GM18870 (cell line): ENCODE data around the gene SUMO3.

Experiments used
- ATAC-seq: cut with Tn5 transposase; IDR thresholded peaks from one replicate; pipeline ENCODE4 v1.9.1; 2021; ENCODE audit warnings: moderate library complexity; ENCODE audit not compliant: unreplicated experiment

The SUMO3 gene

DNA sequence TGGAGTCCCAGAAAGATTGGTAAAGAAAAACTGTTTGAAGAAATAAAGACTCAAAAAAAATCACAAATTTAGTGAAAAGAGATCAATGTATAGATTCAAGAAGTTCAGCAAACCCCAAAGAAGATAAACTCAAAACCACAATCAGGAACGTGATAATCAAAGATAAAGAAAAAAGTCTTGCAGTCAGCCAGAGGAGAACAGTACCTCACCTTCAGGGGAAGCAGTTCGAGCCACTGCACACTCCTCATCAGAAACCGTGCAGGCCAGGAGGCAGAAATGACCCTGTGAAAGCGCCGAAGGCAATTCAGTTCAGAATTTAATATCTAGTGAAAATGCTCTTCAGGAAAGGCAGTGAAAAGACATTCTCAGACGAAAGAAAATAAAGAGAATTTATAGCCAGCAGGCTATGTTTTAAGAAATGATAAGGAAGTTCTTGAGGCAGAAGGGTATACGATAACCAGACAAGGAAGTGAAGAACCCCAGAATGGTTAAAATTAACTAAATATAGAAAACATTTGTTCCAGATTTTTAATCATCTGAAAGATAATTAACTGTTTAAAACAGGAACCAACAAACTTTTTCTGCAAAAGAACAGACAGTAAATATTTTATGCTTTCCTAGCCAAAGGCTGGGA, 13.5 kb upstream of the SUMO3 start:
- no peak for ATAC-seq

DNA sequence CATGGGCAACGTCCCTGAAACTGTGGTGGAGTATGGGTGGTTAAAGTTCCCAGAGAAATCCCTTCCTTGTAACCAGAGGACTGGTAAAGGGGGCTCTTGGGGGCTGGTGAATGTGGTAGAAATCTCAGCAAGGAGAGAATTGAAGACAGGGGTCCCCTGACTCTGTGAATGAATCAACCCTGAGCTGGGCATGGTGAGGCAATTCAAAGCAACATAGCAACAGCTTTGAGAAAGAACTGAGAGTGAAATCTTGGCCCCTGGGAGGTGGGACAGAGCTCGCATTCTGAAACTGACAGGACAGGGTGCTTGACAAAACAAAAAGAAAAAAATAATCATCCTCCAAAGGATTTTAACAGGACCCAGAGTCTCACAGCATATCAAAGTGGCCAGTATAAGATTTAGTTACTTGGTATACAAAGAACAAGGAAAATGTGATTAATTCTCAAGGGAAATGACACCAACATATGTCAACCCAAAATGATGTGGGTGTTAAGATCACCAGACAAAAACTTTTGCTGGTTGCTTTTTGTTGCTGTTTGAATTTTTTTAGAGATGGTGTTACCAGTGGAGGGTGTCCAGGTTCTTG, 11.7 kb upstream of the SUMO3 start:
- ATAC-seq = no peak

DNA sequence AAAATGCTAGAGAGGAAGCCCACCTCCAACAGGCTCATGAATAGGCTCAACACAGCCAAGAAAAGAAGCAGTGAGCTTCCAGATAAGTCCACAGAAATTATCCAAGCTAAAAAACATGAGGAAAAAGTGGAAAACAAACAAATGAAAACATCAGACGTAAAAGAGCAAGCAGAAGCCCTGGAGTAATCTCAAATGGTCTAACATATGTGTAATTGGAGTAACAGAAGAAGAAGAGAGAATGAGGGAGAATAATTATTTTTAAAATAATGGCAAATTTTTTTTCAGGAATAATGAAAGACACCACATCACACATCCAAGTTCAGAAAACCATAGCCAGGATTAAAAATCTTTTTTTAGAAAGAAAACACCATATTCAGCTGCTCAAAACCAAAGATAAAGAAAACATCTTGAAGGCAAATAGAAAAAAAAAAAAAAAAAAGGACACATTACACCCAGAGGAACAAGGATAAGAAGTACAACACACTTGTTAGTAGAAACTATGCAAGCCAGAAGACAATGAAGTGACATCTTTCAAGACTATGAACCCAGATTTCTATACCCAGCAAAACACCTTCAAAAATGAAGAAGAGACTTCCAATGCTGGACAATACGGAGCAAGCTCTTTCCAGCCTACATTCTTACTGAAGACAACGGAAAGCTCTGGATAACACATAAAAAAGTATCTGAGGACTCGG, 10.6 kb upstream of the SUMO3 start:
- no peak for ATAC-seq

- ATAC-seq = no peak
Measured at GRCh38 chr21:44823179-44823660, 5.4 kb upstream of the SUMO3 start.

DNA sequence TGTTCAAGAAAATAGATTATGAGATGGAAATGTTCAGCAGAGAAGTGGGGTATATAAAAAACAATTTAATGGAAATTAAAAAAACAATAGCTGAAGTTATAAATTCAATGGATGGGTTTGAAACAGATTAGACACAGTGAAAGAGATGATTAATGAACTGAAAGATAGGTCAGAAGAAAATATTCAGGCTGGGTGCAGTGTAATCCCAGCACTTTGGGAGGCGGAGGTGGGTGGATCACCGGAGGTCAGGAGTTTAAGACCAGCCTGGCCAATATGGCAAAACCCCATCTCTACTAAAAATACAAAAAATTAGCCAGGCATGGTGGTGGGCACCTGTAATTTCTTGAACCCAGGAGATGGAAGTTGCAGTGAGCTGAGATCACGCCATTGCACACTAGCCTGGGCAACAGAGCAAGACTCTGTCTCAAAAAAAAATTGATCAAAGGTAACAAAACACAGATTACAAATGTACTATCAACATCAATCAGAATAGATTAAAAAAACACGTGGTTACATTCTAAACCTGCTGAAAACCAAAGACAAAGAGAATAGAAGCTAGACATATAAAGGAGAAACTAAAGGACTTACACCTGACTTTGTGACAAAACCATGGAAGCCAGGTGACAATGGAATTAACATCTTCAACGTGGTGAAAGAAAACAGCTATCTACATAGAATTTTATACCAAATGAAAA, 4.8 kb upstream of the SUMO3 start:
- ATAC-seq = no peak

GRCh38 chr21:44820851-44821250, 3.0 kb upstream of the SUMO3 start:
- no peak for ATAC-seq

GRCh38 chr21:44819283-44820243, 1.7 kb upstream of the SUMO3 start:
- ATAC-seq = no peak

- ATAC-seq = no peak
Measured at GRCh38 chr21:44818640-44819011, 764 bp upstream of the SUMO3 start.

- no peak for ATAC-seq
Measured at GRCh38 chr21:44817506-44817880, 369 bp downstream of the SUMO3 start.

DNA sequence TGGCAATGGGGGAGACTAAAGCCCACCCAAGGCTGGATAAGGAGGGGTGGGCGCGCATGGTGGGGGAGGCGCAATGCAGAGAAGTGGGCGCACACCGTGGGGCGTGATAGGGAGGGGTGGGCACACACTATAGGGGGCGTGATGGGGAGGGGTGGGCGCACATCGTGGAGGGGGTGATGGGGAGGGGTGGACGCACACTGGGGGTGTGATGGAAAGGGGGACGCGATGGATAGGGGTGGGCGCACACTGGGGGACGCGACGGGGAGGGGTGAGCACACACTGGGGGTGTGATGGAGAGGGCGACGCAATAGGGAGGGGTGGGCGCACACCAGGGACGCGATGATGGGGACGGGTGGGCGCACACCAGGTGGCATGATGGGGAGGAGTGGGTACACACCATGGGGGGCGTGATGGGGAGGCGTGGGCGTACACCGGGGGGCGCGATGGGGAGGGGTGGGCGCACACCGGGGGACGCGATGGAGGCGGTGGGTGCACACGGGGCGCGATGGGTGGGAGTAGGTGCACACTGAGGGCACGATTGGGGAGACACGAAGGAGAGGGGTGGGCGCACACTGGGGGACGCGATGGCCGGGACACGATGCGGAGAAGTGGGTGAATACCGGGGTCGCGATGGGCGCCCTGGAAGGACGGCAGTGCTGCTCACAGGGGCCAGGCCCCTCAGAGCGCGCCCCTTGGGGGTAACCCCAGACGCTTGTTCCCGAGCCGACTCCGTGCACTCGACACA, 929 bp downstream of the SUMO3 start:
- no peak for ATAC-seq

DNA sequence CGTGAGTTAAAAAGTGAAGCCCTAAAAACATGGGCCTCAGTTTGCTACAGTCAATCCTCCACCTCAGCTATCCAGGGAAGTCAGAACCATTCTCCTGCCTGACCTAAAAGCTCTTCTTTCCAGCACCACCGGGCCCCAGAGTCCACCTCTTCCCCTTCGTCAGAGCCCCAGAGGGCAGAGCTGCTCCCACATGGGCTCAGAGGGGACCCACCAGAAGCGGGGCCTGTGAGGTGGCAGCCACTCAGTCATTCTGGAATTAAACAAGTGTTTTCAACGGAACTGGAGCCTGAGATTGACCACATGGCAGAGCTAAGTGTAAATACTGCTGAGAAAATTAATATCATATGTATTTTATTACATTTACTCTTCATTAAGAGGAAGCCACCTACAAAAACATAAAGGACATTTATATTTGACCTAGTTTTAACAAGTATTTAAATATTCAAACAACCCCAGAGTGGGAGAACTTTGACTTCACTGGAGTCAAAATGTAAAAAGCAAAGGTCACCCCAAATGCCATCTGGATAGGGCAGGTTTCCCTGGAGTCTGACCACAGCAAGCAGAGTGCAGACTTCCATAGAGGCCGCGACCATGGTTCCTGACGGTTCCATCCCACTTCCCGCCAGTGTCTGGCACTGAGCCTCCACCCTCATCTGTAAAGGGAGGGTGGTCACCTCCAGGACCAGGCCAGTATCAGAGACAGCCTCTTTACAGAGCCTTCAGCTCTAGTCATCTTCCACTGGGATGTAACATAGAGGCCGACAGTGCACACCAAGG, 1.8 kb downstream of the SUMO3 start:
- no peak for ATAC-seq

GRCh38 chr21:44815225-44815624, 2.6 kb downstream of the SUMO3 start:
- ATAC-seq = no peak

- ATAC-seq = no peak
Measured at GRCh38 chr21:44814498-44815023, 3.3 kb downstream of the SUMO3 start.

DNA sequence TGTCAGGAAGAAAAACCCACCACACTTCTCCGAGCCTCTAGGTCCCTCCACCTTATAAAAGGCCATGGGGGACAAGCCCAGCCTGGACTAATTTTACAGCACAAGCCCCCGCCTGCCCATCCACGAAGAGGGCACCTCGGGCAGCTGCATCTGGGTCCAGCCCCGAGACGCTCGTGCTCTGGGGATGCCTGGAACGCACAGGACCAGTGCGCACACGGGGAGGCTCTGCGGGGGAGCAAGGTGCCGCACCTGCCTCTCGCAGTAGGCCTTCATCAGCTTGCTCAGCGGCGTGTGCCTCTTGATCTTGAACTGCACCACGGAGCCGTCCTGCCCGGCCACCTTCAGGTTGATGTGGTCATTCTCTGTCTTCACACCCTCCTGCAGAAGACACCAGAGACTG, 4.1 kb downstream of the SUMO3 start:
- ATAC-seq = no peak

DNA sequence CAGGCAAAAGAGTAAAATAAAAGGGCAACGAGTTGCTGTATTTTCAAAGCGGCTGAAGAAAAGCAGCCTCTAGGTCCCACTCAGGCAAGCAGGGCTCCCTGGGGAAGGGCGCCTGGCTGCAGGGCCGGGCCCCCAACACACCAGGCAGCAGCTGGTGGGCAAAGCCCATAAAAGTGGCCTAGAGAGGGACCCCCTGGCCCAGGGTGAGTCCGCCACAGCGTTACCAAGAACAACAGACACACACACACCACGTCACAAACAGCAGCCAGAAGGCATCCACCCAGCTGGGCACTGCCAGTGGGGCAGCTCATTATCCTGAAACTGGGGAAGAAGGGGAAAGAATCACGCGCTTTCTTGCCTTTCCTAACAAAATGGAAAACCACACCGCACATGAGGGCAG, 4.7 kb downstream of the SUMO3 start:
- no peak for ATAC-seq

DNA sequence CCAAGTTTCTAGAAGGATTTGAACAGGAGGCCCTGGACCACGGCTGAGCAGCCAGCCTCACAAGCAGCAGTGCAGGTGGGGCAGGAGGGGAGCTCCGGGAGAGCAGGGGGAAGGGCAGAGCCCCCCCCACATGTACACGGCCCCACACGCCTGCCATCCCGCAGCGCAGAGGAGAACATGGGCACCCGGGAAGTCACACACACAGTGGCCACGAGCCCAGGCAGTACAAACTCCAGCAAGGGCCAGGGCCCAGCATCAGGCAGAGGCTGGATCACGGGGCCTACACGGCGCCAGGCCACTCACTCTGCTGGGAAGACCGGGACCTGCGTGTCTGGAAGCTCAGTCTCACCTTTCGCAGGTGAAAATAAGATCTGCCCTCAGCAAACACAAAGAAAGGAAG, 5.2 kb downstream of the SUMO3 start:
- ATAC-seq = no peak

- no peak for ATAC-seq
Measured at GRCh38 chr21:44810779-44811178, 7.1 kb downstream of the SUMO3 start.

DNA sequence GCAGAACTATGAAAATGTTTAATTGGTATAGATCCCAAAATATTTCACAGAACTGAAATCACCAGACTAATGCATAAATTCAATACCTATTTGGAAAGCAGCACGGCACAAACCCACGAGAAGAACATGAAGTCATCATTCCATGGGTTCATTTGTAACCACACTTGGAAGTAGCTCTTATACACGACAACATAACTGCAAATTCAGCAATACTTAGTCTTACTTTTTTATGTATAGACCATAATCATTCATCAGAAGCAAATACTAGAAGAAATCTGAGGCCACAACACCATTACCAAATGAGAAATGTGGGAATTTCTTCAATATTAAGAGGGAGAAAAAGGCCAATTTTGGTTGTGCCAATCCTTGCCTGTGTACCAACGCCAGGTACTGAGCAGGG, 12.0 kb downstream of the SUMO3 start:
- ATAC-seq = no peak

GRCh38 chr21:44805226-44805625, 12.6 kb downstream of the SUMO3 start:
- ATAC-seq = no peak
